Loucy (cell line): Measurements from ENCODE around the gene TAS2R19.
"Not testable (repeated sequence)": the region's sequence is repeated elsewhere in the genome, so short reads cannot be mapped to it uniquely, and the experiment has no call there.

Experiments
- H2AFZ ChIP-seq: fragments of 200-600 bp; sonication (generic); 2 replicates; pipeline ENCODE4 v1.6.0; 2016; ENCODE audit warnings: antibody characterized with exemption, mild to moderate bottlenecking, low read length, moderate library complexity
- H3F3A ChIP-seq: fragments of 200-600 bp; 2 replicates; pipeline ENCODE4 v1.6.0; 2016; ENCODE audit warnings: antibody characterized with exemption, low read depth, mild to moderate bottlenecking
- H3K27me3 ChIP-seq: fragments of 200-600 bp; sonication (generic); 2 replicates; pipeline ENCODE4 v1.6.1; 2014; ENCODE audit warnings: low read length, mild to moderate bottlenecking; ENCODE audit not compliant: insufficient read depth, poor library complexity, severe bottlenecking
- H3K36me3 ChIP-seq: fragments of 200-600 bp; sonication (generic); 2 replicates; pipeline ENCODE4 v1.6.1; 2016; ENCODE audit warnings: low read length; ENCODE audit not compliant: insufficient read depth
- H3K4me1 ChIP-seq: fragments of 200-600 bp; sonication (generic); 2 replicates; pipeline ENCODE4 v1.5.1; 2014; ENCODE audit warnings: low read length, mild to moderate bottlenecking; ENCODE audit not compliant: insufficient read depth, poor library complexity, severe bottlenecking
- H3K4me2 ChIP-seq: fragments of 200-600 bp; sonication (generic); 2 replicates; pipeline ENCODE4 v1.6.0; 2014; ENCODE audit warnings: antibody characterized with exemption, low read length, low read depth, mild to moderate bottlenecking; ENCODE audit not compliant: poor library complexity, severe bottlenecking
- H3K4me3 ChIP-seq: fragments of 200-600 bp; sonication (generic); 2 replicates; pipeline ENCODE4 v1.5.1; 2014; ENCODE audit warnings: low read length, mild to moderate bottlenecking, mixed read lengths; ENCODE audit not compliant: poor library complexity, severe bottlenecking
- H3K79me2 ChIP-seq: fragments of 200-600 bp; sonication (generic); 2 replicates; pipeline ENCODE4 v1.6.1; 2014; ENCODE audit warnings: low read length; ENCODE audit not compliant: insufficient read depth
- H3K9ac ChIP-seq: fragments of 200-600 bp; sonication (generic); 2 replicates; pipeline ENCODE4 v1.6.0; 2014; ENCODE audit warnings: mild to moderate bottlenecking, low read depth, low read length, moderate library complexity; ENCODE audit not compliant: poor library complexity, severe bottlenecking
- H3K9me2 ChIP-seq: fragments of 200-600 bp; sonication (generic); replicated peaks from 2 replicates; pipeline ENCODE4 v1.6.1; 2016; ENCODE audit warnings: low read depth, low read length, mixed read lengths
- H3K9me3 ChIP-seq: fragments of 200-600 bp; sonication (generic); 2 replicates; pipeline ENCODE4 v1.6.1; 2014; ENCODE audit warnings: mild to moderate bottlenecking, antibody characterized with exemption, low read length, low read depth; ENCODE audit not compliant: insufficient read depth
- H4K20me1 ChIP-seq: fragments of 200-600 bp; sonication (generic); 2 replicates; pipeline ENCODE4 v1.6.0; 2014; ENCODE audit warnings: antibody characterized with exemption, low read length, mild to moderate bottlenecking; ENCODE audit not compliant: insufficient read depth, poor library complexity, severe bottlenecking
- EZH2phosphoT487 ChIP-seq: fragments of 200-600 bp; IDR thresholded peaks from 2 replicates; pipeline ENCODE4 v1.6.1; 2018; ENCODE audit warnings: antibody characterized with exemption, mild to moderate bottlenecking, moderate library complexity, borderline replicate concordance
- TF ChIP-seq, protein P1 (sequence below): fragments of 200-600 bp; sonication (generic); conservative IDR thresholded peaks from 2 replicates; pipeline ENCODE4 v1.5.1; 2014; ENCODE audit warnings: mild to moderate bottlenecking, antibody characterized with exemption, low read length

TAS2R19 gene

DNA sequence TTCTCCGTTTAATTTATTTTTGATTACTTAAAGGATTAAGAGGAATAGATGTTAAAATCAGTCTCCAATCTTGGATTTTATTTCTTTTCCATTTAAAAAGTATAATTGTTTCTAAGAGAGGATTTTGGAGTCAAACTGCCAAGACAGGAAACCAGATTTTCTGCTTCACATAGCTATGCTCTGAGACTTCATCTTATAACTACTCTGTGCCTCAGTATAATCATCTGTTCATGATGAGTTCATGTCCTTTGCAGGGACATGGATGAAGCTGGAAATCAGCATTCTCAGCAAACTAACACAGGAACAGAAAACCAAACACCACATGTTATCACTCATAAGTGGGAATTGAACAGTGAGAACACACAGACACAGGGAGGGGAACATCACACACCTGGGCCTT is 17.7 kb upstream of the TAS2R19 start:
- no peak overlapping the region for H3K4me2 ChIP-seq
- TF ChIP-seq, protein P1, sequence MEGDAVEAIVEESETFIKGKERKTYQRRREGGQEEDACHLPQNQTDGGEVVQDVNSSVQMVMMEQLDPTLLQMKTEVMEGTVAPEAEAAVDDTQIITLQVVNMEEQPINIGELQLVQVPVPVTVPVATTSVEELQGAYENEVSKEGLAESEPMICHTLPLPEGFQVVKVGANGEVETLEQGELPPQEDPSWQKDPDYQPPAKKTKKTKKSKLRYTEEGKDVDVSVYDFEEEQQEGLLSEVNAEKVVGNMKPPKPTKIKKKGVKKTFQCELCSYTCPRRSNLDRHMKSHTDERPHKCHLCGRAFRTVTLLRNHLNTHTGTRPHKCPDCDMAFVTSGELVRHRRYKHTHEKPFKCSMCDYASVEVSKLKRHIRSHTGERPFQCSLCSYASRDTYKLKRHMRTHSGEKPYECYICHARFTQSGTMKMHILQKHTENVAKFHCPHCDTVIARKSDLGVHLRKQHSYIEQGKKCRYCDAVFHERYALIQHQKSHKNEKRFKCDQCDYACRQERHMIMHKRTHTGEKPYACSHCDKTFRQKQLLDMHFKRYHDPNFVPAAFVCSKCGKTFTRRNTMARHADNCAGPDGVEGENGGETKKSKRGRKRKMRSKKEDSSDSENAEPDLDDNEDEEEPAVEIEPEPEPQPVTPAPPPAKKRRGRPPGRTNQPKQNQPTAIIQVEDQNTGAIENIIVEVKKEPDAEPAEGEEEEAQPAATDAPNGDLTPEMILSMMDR = no peak
- TF ChIP-seq EZH2phosphoT487 = no peak
- no peaks in the 10 kb centered on the region for H3K9me2 ChIP-seq

DNA sequence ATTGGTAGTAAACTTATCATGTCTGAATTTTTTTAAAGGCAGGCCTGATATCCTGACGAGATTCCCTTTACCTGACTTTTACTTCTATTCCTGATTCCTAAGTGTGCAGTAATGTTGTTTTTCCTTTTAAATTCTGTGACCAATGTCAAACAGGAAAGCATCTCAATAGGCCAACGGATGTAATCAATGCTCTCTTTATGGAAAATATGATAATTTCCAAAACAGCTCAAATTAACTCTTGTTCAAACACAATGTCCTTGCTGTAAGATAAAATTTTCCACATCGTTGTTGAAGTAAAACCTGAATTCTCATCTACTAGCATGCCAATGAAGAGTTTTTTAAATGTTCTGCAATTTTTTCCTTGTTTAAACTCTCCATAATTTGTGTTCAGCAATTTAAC is 16.8 kb upstream of the TAS2R19 start:
- no peaks in the 10 kb centered on the region for H3K79me2 ChIP-seq
- H3K4me1 ChIP-seq = no peaks in the 10 kb centered on the region
- no peaks in the 10 kb centered on the region for H3K9me3 ChIP-seq
- no peak overlapping the region for H2AFZ ChIP-seq
- no peaks in the 10 kb centered on the region for H4K20me1 ChIP-seq
- H3K36me3 ChIP-seq = no peaks in the 10 kb centered on the region
- H3K27me3 ChIP-seq = no peaks in the 10 kb centered on the region
- no peak overlapping the region for H3K4me3 ChIP-seq
- H3K9ac ChIP-seq = no peak overlapping the region
- H3F3A ChIP-seq = no peaks in the 10 kb centered on the region
- no peaks in the 10 kb centered on the region for H3K9me2 ChIP-seq
- no peak overlapping the region for H3K4me2 ChIP-seq
- TF ChIP-seq EZH2phosphoT487 = no peak
- TF ChIP-seq, protein P1 = no peak

More for the DNA sequence above, 17.7 kb upstream of the TAS2R19 start:
- Histone ChIP-seq H3K4me1 (no peaks in the 10 kb centered on the region), H3K27me3 (no peaks in the 10 kb centered on the region), H2AFZ (no peak overlapping the region), H3K9me3 (no peaks in the 10 kb centered on the region), H3K36me3 (no peaks in the 10 kb centered on the region), H3K79me2 (no peaks in the 10 kb centered on the region), H3K4me3 (no peak overlapping the region), H3F3A (no peaks in the 10 kb centered on the region), H4K20me1 (no peaks in the 10 kb centered on the region), H3K9ac (no peak overlapping the region)

DNA sequence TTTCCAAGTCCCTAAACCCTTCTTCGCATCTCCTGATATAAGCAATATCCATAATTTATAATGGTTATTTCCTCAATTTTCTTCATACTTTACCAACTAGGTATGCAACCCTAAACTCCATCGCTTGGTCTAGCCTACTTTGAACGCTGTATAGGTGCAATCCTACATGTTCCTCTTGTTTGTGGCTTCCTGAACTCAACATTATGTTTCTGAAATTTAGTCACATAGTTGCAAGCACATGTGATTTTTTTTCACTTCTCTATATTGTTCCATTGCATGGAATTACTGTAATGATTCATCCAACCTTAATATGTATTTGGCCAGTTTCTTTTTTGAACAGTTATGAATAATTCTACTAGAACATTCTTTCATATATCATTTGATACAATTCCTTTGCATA is 11.5 kb upstream of the TAS2R19 start:
- H4K20me1 ChIP-seq, H3K36me3 ChIP-seq, H3K4me2 ChIP-seq, H2AFZ ChIP-seq, H3K27me3 ChIP-seq, H3F3A ChIP-seq, H3K79me2 ChIP-seq, H3K9me3 ChIP-seq, H3K4me1 ChIP-seq, H3K9ac ChIP-seq, H3K4me3 ChIP-seq, H3K9me2 ChIP-seq: not testable (repeated sequence)

DNA sequence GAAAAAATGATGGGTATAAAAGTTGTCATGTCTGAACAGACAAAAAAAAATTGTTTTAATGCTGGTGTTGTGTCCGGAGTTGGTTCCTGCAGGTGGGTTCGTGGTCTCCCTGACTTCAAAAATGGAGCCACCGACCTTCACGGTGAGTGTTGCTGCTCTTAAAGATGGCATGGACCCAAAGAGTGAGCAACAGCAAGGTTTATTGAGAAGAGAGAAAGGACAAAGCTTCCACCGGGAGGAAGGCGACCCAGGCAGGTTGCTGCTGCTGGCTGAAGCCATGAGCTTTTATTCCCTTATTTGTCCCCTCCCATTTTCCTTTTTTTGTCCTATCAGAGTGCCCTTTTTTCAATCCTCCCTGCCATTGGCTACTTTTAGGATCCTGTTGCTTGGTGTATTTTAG is 8.9 kb upstream of the TAS2R19 start, which contains the start of gene TAS2R31:
TSS of gene TAS2R31 (minus strand) at position 101 of the 400 bp plus-strand sequence. CDS start at position 29, 72 bp downstream.
- Histone ChIP-seq H3K4me2 (no peak within 1 kb of the TSS), H3K27me3 (no peaks in the 10 kb centered on the region), H3F3A (no peaks in the 10 kb centered on the region), H4K20me1 (no peaks in the 10 kb centered on the region), H3K9me3 (no peaks in the 10 kb centered on the region), H3K4me1 (no peaks in the 10 kb centered on the region), H3K9ac (no peak within 1 kb of the TSS), H3K9me2 (no peaks in the 10 kb centered on the region), H3K36me3 (no peaks in the 10 kb centered on the region), H2AFZ (no peak within 1 kb of the TSS), H3K4me3 (no peak within 1 kb of the TSS), H3K79me2 (no peaks in the 10 kb centered on the region)
- TF ChIP-seq, protein P1 = no peak
- TF ChIP-seq EZH2phosphoT487 = no peak
